ENCODE data around the gene EIF6. TPM values are rescaled to one million over a fixed set of nuclear protein-coding genes. Genes with fewer than 3 reads are reported as not detected.

EIF6 gene
- total RNA-seq (10 to 100 TPM; 61.0 to 77.7 TPM), polyA plus RNA-seq (100 to 1,000 TPM in 1 of 2 donors, 10 to 100 TPM in 1; 78.1 to 147 TPM)
- long read RNA-seq, donor 1, transcript EIF6-203 (7 exons, 1,289 nt), result major isoform, 120 of 159 reads
- long read RNA-seq, donor 1, transcript EIF6-201 (6 exons, 1,252 nt), result minor isoform, 29 of 159 reads
- long read RNA-seq, donor 1, partial matches to known transcripts, result 6 of 159 reads
- long read RNA-seq, donor 1, other reads (novel, unspliced or antisense), result 3 of 159 reads
- long read RNA-seq, donor 2, transcript EIF6-201 (6 exons, 1,252 nt), result minor isoform, 5 of 25 reads
- long read RNA-seq, donor 2, transcript EIF6-203 (7 exons, 1,289 nt), result major isoform, 15 of 25 reads
- long read RNA-seq, donor 2, partial matches to known transcripts, result 1 of 25 reads
- long read RNA-seq, donor 2, other reads (novel, unspliced or antisense), result 1 of 25 reads

DNA sequence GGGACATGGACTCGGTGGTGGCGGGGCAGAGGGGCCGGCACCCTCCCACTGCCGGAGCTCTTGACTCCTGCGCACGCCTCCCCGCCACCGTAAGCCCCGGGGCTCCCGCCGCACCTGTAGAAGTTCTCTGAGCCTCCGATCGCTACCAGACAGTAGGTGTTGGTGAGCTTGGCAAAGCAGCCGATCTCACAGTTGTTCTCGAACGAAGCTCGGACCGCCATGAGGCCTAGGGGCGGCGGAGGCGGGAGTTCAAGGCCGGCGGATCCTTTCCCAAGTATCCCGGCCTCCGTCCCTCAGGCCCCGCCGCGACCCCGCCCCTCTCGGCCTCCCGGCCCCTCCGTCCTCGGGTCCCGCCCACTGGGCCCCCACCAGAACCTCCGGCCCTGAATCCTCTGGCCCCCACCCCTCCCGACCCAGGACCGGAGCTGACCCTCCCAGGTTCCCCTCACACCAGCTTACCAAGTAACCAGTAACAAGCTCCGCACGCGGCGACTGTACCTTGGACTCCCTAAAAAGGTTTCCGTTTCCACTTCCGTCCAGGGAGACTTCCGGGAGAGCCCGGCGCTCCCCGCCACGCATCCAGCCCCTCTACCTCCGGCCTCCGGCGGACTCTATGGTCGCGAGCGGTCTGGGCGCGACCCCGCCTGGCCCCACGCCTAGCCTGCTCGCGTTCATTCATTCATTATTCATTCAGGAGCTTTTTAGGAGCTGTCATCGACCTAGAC is at the start of gene EIF6:
Gene EIF6, minus strand, starts transcription at position 506 of the 725 bp plus-strand sequence. Its CDS starts 285 bp downstream, at position 221.
- 1% methylated on average over 54 to 61 of the region's 61 CpGs for WGBS, 2 donors
- Histone ChIP-seq H3K27me3 (ENCODE audit: control insufficient read depth in 1 of 2, insufficient read depth in 2 of 2, low read length in 1 of 2) (no peaks in the 10 kb centered on the region), H3K4me3 (ENCODE audit: low read length in 2 of 2) (peak within 1 kb of the TSS; percentile 16 to 61), H3K4me1 (ENCODE audit: control insufficient read depth in 1 of 2, insufficient read depth in 2 of 2, low read length in 2 of 2) (no peaks in the 10 kb centered on the region), H3K9me3 (ENCODE audit: control insufficient read depth, low read length) (no peaks in the 10 kb centered on the region), H3K36me3 (ENCODE audit: control insufficient read depth in 1 of 2, insufficient read depth in 2 of 2, low read length in 1 of 2) (no peaks in the 10 kb centered on the region), H3K27ac (ENCODE audit: low read depth in 1 of 2, low read length in 2 of 2) (peak within 1 kb of the TSS in 1 of 2 donors; percentile 38)
- ATAC-seq (ENCODE audit: low FRiP score), result peak; percentile 91
- DNase-seq, result peak; percentile 88 to 96
- intact Hi-C loops (cut with DNase I), result no loop called here

DNA sequence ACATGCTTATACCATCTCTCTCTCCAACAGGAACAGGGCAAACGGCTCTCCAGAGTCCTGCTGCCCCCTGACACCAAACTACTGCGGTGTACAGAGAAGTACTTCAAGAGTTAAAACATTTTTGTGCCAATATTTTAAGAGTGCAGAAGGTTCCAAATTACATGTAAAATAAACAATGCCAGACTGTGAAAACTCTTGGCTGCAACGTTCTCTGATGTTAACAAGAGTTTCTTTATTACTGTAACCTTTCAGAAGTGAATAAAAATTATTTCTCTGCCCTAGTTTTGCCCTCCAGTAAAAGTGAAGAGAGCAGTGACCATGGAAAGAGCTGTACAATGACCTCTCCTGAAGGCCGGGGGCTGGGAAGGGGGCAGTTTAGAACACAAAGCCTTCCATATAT is 49.0 kb upstream of the EIF6 start:
- Histone ChIP-seq H3K9me3 (ENCODE audit: control insufficient read depth, low read length) (no peaks in the 10 kb centered on the region), H3K4me1 (ENCODE audit: control insufficient read depth in 1 of 2, insufficient read depth in 2 of 2, low read length in 2 of 2) (peaks cover 0 to 2% of the 10 kb centered on the region in 2 donors), H3K36me3 (ENCODE audit: control insufficient read depth in 1 of 2, insufficient read depth in 2 of 2, low read length in 1 of 2) (peaks cover 0 to 6% of the 10 kb centered on the region in 2 donors), H3K27me3 (ENCODE audit: control insufficient read depth in 1 of 2, insufficient read depth in 2 of 2, low read length in 1 of 2) (no peaks in the 10 kb centered on the region), H3K27ac (ENCODE audit: low read depth in 1 of 2, low read length in 2 of 2) (no peak overlapping the region), H3K4me3 (ENCODE audit: low read length in 2 of 2) (no peak overlapping the region)
- 15 to 20% methylated on average over 4 of the region's 4 CpGs for WGBS, 2 donors
- ATAC-seq (ENCODE audit: low FRiP score) (no peak), DNase-seq (no peak)
- intact Hi-C loops (cut with DNase I), result no loop called here

- no peaks in the 10 kb centered on the region for H3K9me3 ChIP-seq (ENCODE audit: control insufficient read depth, low read length)
- no peak overlapping the region for H3K4me3 ChIP-seq (ENCODE audit: low read length in 2 of 2)
- ATAC-seq (ENCODE audit: low FRiP score) (no peak), DNase-seq (no peak)
- intact Hi-C loops (cut with DNase I), result no loop called here
- H3K4me1 ChIP-seq (ENCODE audit: control insufficient read depth in 1 of 2, insufficient read depth in 2 of 2, low read length in 2 of 2), result peaks cover 0 to 2% of the 10 kb centered on the region in 2 donors
- no peaks in the 10 kb centered on the region for H3K27me3 ChIP-seq (ENCODE audit: control insufficient read depth in 1 of 2, insufficient read depth in 2 of 2, low read length in 1 of 2)
- no peak overlapping the region for H3K27ac ChIP-seq (ENCODE audit: low read depth in 1 of 2, low read length in 2 of 2)
- 84 to 88% methylated on average over 5 of the region's 5 CpGs for WGBS, 2 donors
- peaks cover 0 to under 1% of the 10 kb centered on the region in 2 donors for H3K36me3 ChIP-seq (ENCODE audit: control insufficient read depth in 1 of 2, insufficient read depth in 2 of 2, low read length in 1 of 2)
Observed at GRCh38 chr20:35332540-35333200, 48.1 kb upstream of the EIF6 start.

DNA sequence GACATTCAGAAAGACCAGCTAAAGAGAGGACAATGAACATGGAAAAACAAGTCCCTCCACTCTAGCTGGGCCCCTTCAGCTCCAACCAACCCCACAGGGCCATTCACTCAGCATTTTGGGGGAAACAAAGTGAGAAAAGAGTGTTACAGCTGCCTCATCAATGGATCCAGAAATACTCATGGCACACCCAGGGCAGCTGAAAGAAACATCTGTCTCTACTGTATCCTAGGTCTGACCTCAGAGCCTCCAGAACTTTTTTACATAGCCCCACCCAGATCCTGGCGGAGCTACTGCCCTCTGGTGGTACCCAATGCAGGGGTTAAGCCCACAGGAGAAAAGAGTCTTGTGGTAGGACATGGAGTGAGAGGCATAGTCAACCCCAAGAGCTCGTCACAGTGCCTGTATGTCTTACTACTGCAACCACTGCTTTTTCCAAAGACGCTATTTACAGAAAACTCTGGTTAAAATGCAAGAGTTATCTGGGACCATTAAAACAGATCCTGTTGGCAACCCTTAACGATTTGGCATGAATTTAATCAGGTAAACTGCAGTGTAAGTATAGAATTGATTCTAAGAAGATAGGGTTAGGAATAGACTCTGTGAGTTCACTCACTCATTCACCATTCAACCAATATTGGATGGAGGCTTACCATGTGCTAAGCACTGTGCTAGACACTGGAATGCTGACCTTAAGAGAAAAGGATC is 45.0 kb upstream of the EIF6 start:
- DNase-seq, result no peak
- Histone ChIP-seq H3K4me3 (ENCODE audit: low read length in 2 of 2) (no peak overlapping the region), H3K36me3 (ENCODE audit: control insufficient read depth in 1 of 2, insufficient read depth in 2 of 2, low read length in 1 of 2) (no peaks in the 10 kb centered on the region), H3K9me3 (ENCODE audit: control insufficient read depth, low read length) (no peaks in the 10 kb centered on the region), H3K4me1 (ENCODE audit: control insufficient read depth in 1 of 2, insufficient read depth in 2 of 2, low read length in 2 of 2) (peaks cover 0 to 2% of the 10 kb centered on the region in 2 donors), H3K27ac (ENCODE audit: low read depth in 1 of 2, low read length in 2 of 2) (no peak overlapping the region), H3K27me3 (ENCODE audit: control insufficient read depth in 1 of 2, insufficient read depth in 2 of 2, low read length in 1 of 2) (no peaks in the 10 kb centered on the region)
- ATAC-seq (ENCODE audit: low FRiP score), result no peak
- 90 to 91% methylated on average over 4 of the region's 4 CpGs for WGBS, 2 donors
- intact Hi-C loops (cut with DNase I), result no loop called here

- Histone ChIP-seq H3K4me1 (ENCODE audit: control insufficient read depth in 1 of 2, insufficient read depth in 2 of 2, low read length in 2 of 2) (peaks cover 0 to 2% of the 10 kb centered on the region in 2 donors), H3K4me3 (ENCODE audit: low read length in 2 of 2) (no peak overlapping the region), H3K27me3 (ENCODE audit: control insufficient read depth in 1 of 2, insufficient read depth in 2 of 2, low read length in 1 of 2) (no peaks in the 10 kb centered on the region), H3K36me3 (ENCODE audit: control insufficient read depth in 1 of 2, insufficient read depth in 2 of 2, low read length in 1 of 2) (no peaks in the 10 kb centered on the region), H3K9me3 (ENCODE audit: control insufficient read depth, low read length) (no peaks in the 10 kb centered on the region), H3K27ac (ENCODE audit: low read depth in 1 of 2, low read length in 2 of 2) (no peak overlapping the region)
- WGBS, 2 donors, result 88 to 92% methylated on average over 4 of the region's 4 CpGs
- ATAC-seq (ENCODE audit: low FRiP score) (no peak), DNase-seq (no peak)
- intact Hi-C loops (cut with DNase I), result no loop called here
Observed at GRCh38 chr20:35328689-35329088, 44.1 kb upstream of the EIF6 start.

- ATAC-seq (ENCODE audit: low FRiP score), result no peak
- no peaks in the 10 kb centered on the region for H3K27me3 ChIP-seq (ENCODE audit: control insufficient read depth in 1 of 2, insufficient read depth in 2 of 2, low read length in 1 of 2)
- peaks cover 0 to 2% of the 10 kb centered on the region in 2 donors for H3K4me1 ChIP-seq (ENCODE audit: control insufficient read depth in 1 of 2, insufficient read depth in 2 of 2, low read length in 2 of 2)
- DNase-seq, result no peak
- H3K36me3 ChIP-seq (ENCODE audit: control insufficient read depth in 1 of 2, insufficient read depth in 2 of 2, low read length in 1 of 2), result no peaks in the 10 kb centered on the region
- intact Hi-C loops (cut with DNase I), result no loop called here
- no peak overlapping the region for H3K27ac ChIP-seq (ENCODE audit: low read depth in 1 of 2, low read length in 2 of 2)
- no peaks in the 10 kb centered on the region for H3K9me3 ChIP-seq (ENCODE audit: control insufficient read depth, low read length)
- H3K4me3 ChIP-seq (ENCODE audit: low read length in 2 of 2), result no peak overlapping the region
- WGBS, 2 donors, result 92 to 93% methylated on average over 3 of the region's 3 CpGs
Observed at GRCh38 chr20:35328095-35328685, 43.6 kb upstream of the EIF6 start.

DNA sequence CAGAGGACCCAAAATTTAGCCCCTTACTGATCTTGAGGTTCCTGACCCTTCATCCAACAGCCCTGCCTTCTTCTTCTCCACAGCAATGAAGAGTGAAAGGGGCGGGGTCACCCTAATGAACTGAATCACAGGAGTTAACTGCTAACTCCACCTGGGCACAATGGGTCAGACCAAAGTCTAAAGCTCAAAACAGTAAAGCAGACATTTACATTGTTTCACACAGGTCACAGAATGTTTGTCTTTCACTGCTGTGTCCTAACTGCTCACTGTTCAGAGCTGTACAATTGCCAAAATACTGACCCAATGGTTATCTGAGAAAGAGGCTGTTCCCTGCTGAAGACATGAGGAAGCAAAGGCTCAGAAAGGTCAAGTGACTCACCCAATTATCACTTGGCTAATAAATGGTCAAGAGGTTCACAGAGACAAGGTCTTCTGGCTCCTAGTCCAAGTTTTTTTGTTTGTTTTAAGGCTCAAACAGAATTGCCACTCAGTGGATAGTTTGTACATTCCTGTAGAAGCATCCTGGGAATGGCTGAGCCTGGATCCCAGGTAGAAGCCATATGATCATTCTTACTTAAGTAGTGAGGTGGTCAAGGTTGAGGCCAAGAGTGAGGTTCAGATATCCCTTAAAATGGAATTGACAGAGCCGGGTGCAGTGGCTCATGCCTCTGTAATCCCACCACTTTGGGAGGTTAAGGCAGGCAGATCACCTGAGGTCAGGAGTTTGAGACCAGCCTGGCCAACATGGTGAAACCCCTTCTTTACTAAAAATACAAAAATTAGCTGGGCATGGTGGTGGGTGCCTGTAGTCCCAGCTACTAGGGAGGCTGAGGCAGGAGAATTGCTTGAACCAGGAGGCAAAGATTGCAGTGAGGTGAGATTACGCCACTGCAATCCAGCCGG is 42.8 kb upstream of the EIF6 start:
- H3K27me3 ChIP-seq (ENCODE audit: control insufficient read depth in 1 of 2, insufficient read depth in 2 of 2, low read length in 1 of 2), result no peaks in the 10 kb centered on the region
- DNase-seq (no peak), ATAC-seq (ENCODE audit: low FRiP score) (peak; percentile 29)
- WGBS, 2 donors, result 93 to 96% methylated on average over 4 of the region's 4 CpGs
- H3K36me3 ChIP-seq (ENCODE audit: control insufficient read depth in 1 of 2, insufficient read depth in 2 of 2, low read length in 1 of 2), result no peaks in the 10 kb centered on the region
- H3K9me3 ChIP-seq (ENCODE audit: control insufficient read depth, low read length), result no peaks in the 10 kb centered on the region
- no peak overlapping the region for H3K27ac ChIP-seq (ENCODE audit: low read depth in 1 of 2, low read length in 2 of 2)
- H3K4me1 ChIP-seq (ENCODE audit: control insufficient read depth in 1 of 2, insufficient read depth in 2 of 2, low read length in 2 of 2), result peaks cover 0 to 2% of the 10 kb centered on the region in 2 donors
- intact Hi-C loops (cut with DNase I), result no loop called here
- H3K4me3 ChIP-seq (ENCODE audit: low read length in 2 of 2), result no peak overlapping the region

Measured in aorta (tissue), 5 donors.